ENCODE data around the gene KCNRG. TPM values are rescaled to one million over a fixed set of nuclear protein-coding genes. Genes with fewer than 3 reads are reported as not detected.

The KCNRG gene
- total RNA-seq, 4 donors from 2014 or later, result 0.78 to 5.1 TPM; not detected in 2

DNA sequence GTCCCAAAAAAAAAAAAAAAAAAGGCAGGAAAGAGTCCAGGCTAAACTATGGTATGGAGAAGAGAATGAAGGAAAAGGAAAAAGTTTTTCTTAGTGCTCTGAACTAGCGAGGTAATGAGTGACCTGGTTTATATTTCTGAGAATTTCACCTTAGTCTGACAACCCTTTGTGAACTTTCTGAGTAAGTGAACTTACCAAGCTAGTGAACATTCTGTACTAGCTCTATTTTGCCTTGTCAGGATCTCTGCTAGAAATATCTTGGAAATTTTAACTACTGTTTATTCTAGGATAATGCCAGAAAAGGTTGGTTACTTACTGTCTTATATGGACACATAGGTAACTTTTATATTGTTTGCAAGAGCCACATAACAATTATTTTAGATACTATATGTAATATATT lies 14.0 kb upstream of the KCNRG start:
- intact Hi-C loops (cut with DNase I; ENCODE audit: low total_unique reads), result no loop called here
- DNase-seq (ENCODE audit: low spot score in 2 of 2), result no peak
- 88 to 100% methylated on average over 1 of the region's 1 CpG for WGBS, 2 donors

DNA sequence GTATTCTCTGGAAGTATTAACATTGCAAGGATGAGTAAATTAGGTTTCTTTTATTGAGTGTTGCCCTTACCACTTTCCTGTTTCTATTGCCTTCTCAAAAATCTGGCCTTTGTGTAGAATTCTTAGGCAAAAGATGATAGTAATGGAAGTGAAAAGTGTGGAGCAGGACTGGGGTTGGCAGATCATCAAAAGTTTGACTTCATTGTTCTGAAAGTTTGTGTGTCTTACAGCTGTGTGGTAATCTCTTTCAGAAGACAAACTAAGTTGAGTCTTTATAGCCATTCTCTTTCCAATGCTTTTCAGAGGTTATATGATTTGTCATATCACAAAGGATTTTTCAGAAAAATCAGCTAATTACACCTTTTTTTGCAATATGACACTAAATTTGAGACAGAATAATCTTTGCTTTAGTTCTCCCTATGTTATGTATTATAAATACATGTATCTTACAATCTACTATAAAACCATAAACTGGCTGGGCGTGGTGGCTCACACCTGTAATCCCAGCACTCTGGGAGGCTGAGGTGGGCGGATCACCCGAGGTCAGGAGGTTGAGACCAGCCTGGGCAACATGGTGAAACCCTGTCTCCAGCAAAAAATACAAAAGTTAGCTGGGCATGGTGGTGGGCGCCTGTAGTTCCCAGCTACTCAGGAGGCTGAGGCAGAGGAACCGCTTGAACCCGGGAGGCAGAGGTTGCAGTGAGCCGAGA lies 8.7 kb upstream of the KCNRG start:
- 97 to 98% methylated on average over 7 of the region's 7 CpGs for WGBS, 2 donors
- no peak overlapping the region for H3K4me3 ChIP-seq (ENCODE audit: low read depth, poor library complexity, severe bottlenecking)
- no peak for TF ChIP-seq POLR2A (IDR thresholded peaks at IDR 0.05)
- TF ChIP-seq, protein P1, sequence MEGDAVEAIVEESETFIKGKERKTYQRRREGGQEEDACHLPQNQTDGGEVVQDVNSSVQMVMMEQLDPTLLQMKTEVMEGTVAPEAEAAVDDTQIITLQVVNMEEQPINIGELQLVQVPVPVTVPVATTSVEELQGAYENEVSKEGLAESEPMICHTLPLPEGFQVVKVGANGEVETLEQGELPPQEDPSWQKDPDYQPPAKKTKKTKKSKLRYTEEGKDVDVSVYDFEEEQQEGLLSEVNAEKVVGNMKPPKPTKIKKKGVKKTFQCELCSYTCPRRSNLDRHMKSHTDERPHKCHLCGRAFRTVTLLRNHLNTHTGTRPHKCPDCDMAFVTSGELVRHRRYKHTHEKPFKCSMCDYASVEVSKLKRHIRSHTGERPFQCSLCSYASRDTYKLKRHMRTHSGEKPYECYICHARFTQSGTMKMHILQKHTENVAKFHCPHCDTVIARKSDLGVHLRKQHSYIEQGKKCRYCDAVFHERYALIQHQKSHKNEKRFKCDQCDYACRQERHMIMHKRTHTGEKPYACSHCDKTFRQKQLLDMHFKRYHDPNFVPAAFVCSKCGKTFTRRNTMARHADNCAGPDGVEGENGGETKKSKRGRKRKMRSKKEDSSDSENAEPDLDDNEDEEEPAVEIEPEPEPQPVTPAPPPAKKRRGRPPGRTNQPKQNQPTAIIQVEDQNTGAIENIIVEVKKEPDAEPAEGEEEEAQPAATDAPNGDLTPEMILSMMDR (IDR thresholded peaks at IDR 0.05), result no peak
- DNase-seq (ENCODE audit: low spot score in 2 of 2), result no peak
- intact Hi-C loops (cut with DNase I; ENCODE audit: low total_unique reads), result loop anchor here (5.0 kb wide), 1 partner anchor 66 kb away; no protein-coding TSS in a partner anchor

More for the DNA sequence above, 14.0 kb upstream of the KCNRG start:
- no peak overlapping the region for H3K4me3 ChIP-seq (ENCODE audit: low read depth, poor library complexity, severe bottlenecking)
- TF ChIP-seq POLR2A (IDR thresholded peaks at IDR 0.05), result no peak
- TF ChIP-seq, protein P1 (IDR thresholded peaks at IDR 0.05), result no peak

DNA sequence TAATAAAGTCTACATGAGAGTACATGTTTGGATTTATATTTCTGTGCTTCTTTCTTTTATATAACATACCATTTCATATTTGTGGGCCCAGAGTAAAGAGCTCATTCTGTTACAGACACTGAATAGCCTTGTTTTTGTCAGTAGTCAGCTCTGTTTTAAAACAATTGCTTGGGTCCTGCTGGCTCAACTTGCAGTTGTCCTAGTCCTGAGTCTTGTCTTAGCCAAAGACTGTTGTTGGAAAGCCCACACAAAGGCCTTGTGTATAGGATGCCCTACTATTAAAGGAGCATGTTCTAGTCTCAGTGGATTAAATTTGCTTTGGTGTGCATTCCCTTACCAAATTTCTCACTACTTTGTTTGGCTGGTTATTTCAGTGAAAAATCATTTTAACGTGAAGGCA lies 3.8 kb upstream of the KCNRG start:
- 87 to 94% methylated on average over 1 of the region's 1 CpG for WGBS, 2 donors

DNA sequence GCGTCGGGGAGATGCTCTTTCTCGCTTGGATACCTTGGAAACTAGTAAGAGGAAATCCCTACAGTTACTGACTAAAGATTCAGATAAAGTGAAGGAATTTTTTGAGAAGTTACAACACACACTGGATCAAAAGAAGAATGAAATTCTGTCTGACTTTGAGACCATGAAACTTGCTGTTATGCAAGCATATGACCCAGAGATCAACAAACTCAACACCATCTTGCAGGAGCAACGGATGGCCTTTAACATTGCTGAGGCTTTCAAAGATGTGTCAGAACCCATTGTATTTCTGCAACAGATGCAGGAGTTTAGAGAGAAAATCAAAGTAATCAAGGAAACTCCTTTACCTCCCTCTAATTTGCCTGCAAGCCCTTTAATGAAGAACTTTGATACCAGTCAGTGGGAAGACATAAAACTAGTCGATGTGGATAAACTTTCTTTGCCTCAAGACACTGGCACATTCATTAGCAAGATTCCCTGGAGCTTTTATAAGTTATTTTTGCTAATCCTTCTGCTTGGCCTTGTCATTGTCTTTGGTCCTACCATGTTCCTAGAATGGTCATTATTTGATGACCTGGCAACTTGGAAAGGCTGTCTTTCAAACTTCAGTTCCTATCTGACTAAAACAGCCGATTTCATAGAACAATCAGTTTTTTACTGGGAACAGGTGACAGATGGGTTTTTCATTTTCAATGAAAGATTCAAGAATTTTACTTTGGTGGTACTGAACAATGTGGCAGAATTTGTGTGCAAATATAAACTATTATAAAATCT lies 2.7 kb upstream of the KCNRG start:
- no peak for TF ChIP-seq POLR2A (IDR thresholded peaks at IDR 0.05)
- TF ChIP-seq, protein P1 (IDR thresholded peaks at IDR 0.05), result no peak
- no peak for DNase-seq (ENCODE audit: low spot score in 2 of 2)
- H3K4me3 ChIP-seq (ENCODE audit: low read depth, poor library complexity, severe bottlenecking), result no peak overlapping the region
- intact Hi-C loops (cut with DNase I; ENCODE audit: low total_unique reads), result loop anchor here (5.0 kb wide), 1 partner anchor 40 kb away; no protein-coding TSS in a partner anchor
- WGBS, 2 donors, result 90 to 91% methylated on average over 6 of the region's 6 CpGs

More for the DNA sequence above, 3.8 kb upstream of the KCNRG start:
- H3K4me3 ChIP-seq (ENCODE audit: low read depth, poor library complexity, severe bottlenecking), result no peak overlapping the region
- intact Hi-C loops (cut with DNase I; ENCODE audit: low total_unique reads), result loop anchor here (5.0 kb wide), 1 partner anchor 41 kb away; no protein-coding TSS in a partner anchor
- DNase-seq (ENCODE audit: low spot score in 2 of 2), result no peak
- TF ChIP-seq, protein P1 (IDR thresholded peaks at IDR 0.05), result no peak
- TF ChIP-seq POLR2A (IDR thresholded peaks at IDR 0.05), result no peak

DNA sequence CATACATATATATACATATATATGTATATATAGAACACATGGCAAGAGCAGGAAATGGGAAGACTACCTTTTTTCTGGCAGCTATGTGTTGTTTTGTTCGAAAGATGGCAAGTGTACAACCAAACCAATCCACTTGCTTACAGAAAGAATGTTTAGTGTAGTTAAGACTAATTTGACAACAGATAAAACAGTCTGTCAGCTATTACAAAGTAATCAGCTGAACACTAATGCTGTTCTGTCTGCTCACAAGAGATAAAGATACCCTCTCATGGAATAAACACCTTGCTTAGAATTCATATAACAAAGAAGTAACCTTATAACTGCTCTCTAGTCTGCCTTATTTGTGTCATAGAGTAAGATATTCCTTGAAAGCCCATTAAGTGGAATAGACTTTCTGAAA lies 858 bp upstream of the KCNRG start:
- TF ChIP-seq, protein P1 (IDR thresholded peaks at IDR 0.05), result no peak
- TF ChIP-seq POLR2A (IDR thresholded peaks at IDR 0.05), result no peak

More for the DNA sequence above, 858 bp upstream of the KCNRG start:
- no peak overlapping the region for H3K4me3 ChIP-seq (ENCODE audit: low read depth, poor library complexity, severe bottlenecking)
- DNase-seq (ENCODE audit: low spot score in 2 of 2), result no peak
- intact Hi-C loops (cut with DNase I; ENCODE audit: low total_unique reads), result loop anchor here (5.0 kb wide), 1 partner anchor 38 kb away; no protein-coding TSS in a partner anchor
- 94 to 96% methylated on average over 1 of the region's 1 CpG for WGBS, 2 donors

All from lower leg skin (tissue), 4 donors.